Measurements from ENCODE around the gene LTO1.

Gene LTO1

DNA sequence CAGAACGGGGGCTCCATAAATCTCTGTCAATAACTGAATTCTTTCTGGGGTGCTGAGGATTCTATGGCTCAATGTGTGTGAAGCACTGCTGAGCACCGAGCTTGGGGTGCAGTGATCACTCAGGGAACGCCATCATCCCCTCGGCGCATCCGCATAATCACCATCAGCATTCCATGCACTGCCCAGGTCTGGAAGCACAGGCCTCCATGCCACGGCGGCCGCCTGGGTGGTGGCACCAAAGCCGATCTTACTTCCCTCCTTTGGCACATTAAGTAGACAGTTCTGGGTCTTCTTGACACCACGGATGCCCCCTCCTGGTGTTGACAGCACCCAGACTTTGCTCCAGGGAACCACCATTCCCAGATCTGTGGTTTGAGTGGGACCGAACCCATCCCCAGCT, 15.6 kb downstream of the LTO1 start:
- no peak overlapping the region for H3K4me3 Mint-ChIP-seq
- DNase-seq (no peak), ATAC-seq (no peak)
- no peaks in the 10 kb centered on the region for H3K27me3 Mint-ChIP-seq
- no peak overlapping the region for H3K27ac Mint-ChIP-seq
- H3K9me3 Mint-ChIP-seq: no peaks in the 10 kb centered on the region
- H3K4me1 Mint-ChIP-seq: no peaks in the 10 kb centered on the region

- no peak overlapping the region for H3K27ac Mint-ChIP-seq
- H3K27me3 Mint-ChIP-seq: no peaks in the 10 kb centered on the region
- H3K9me3 Mint-ChIP-seq: no peaks in the 10 kb centered on the region
- H3K4me1 Mint-ChIP-seq: no peaks in the 10 kb centered on the region
- H3K4me3 Mint-ChIP-seq: no peak overlapping the region
- DNase-seq (no peak), ATAC-seq (no peak)
These were observed 16.3 kb downstream of the LTO1 start for GRCh38 chr11:69658626-69659450.

DNA sequence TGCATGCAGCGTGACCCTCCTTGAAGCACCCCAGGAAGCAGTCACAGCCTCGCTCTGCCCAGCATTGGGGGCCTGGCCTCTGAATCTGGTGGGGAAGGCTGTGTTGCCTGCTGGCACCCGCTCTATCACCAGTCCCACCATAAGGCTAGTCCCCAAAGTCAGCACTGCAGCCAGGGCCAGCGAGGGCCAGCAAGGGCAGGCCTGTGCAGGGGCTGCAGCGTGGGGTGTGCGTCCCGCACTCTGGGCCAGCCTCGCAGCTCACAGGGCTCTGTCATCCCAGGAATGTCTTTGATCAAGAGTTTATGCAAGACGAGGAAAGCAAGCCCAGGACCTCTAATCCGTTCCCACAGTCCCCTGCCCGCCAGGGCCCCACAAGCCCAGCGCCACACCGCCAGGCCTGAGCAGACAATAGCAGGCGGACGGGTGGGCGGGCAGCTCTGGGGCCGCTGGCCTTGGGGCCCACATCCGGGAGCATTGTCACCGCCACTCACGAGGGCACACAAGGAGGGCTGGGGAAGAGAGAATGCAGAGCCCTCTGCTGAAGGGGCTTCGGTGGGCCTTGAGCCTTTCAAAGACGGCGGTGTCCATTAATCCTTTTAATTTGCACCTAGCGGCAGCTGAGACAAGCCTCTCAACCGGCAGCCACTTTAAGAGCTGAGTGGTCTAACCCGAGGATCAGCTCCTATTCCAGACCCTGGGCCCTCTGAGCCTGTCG, 17.1 kb downstream of the LTO1 start:
- Mint-ChIP-seq H3K9me3 (no peaks in the 10 kb centered on the region), H3K4me3 (no peak overlapping the region), H3K27me3 (no peaks in the 10 kb centered on the region), H3K27ac (peak overlapping the region in 1 of 2 donors; percentile 63), H3K4me1 (no peaks in the 10 kb centered on the region)
- ATAC-seq: no peak
- no peak for DNase-seq

- Mint-ChIP-seq H3K27me3 (no peaks in the 10 kb centered on the region), H3K27ac (no peak overlapping the region), H3K4me1 (no peaks in the 10 kb centered on the region), H3K4me3 (no peak overlapping the region), H3K9me3 (no peaks in the 10 kb centered on the region)
- no peak for DNase-seq
- no peak for ATAC-seq
These were observed 17.7 kb downstream of the LTO1 start for GRCh38 chr11:69657456-69657910.

DNA sequence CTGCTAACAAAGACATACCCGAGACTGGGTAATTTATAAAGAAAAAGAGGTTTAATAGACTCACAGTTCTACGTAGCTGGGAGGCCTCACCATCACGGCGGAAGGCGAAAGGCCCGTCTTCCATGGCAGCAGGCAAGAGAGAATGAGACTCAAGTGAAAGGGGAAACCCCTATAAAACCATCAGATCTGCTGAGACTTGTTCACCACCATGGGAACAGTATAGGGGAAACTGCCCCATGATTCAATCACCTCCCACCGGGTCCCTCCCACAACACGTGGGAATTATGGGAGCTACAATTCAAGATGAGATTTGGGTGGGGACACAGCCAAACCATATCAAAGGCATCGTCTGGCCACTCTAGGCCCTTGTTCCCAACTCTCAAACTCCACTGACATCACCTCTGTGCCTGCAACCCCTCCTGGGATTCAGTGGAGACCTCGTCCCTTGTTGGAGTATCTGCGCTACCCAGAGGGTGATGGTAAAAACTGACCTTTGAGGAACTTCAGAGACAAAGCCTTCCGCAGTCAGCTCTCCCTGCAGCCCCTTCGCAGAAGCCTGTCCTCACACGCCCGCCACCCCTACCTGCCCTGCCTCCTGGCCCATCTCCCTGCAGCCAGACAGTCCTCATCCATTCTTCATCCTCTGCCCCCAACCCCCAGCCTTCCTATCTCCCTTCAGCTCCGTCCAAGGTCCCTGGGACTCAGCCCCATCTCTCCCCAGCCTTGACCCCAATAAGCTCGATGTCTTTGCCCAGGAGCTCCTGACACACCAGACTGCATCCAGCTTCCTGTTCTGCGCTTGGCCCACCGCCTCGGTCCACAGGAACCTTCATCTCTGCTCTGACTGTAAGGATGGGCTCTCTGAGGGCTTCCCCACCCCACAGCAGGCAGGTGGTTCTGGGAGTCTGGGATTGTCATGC, 18.4 kb downstream of the LTO1 start:
- H3K9me3 Mint-ChIP-seq: no peaks in the 10 kb centered on the region
- H3K27ac Mint-ChIP-seq: peak overlapping the region; percentile 88
- no peaks in the 10 kb centered on the region for H3K4me1 Mint-ChIP-seq
- H3K27me3 Mint-ChIP-seq: no peaks in the 10 kb centered on the region
- ATAC-seq (no peak), DNase-seq (no peak)
- no peak overlapping the region for H3K4me3 Mint-ChIP-seq

DNA sequence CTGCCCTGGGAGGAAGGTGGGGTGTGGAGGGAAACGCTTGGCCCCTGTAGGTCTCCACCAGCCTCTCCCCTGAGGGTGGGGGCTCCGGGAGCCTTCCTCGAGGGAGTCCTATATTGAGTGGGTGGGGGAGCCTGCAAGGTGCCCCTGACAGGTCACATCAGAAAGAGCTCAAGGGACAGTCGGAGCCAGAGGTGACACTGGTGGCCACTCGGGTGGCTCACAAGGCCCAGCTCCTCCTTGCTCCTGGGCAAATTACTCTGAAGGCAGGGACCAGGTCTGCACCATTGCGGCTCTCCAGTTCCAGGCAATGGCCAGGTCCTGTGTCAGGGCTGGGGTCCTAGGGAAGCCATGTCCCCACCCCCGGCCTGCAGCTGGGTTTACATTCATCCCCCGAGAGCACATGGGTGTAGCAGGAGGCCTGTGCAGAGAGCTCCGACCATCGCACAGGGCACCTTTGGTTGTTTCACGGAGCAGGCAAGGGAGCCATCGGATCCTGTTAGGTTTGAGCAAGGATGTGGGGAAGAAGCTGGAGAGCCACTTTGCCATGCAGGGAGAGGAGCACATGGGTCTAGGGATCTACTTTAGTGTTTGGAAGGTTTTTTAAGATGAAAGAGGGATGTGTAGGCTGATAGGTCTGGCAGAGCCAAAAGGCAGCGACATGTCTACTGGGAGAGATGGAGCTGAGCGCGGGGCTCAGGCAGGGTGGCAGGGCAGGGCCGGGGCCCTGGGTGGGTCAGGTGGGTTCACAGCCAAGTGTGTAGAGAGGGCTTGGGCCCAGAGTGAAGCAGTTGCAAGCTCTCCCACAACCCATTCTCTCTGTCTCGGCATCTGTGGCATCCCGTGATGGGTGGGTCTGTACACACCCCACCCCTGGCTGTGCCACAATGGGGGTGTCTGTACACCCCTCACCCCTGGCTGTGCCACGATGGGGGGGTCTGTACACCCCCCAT, 19.4 kb downstream of the LTO1 start:
- ATAC-seq (peak; percentile 46), DNase-seq (no peak)
- H3K4me3 Mint-ChIP-seq: no peak overlapping the region
- H3K4me1 Mint-ChIP-seq: no peaks in the 10 kb centered on the region
- no peaks in the 10 kb centered on the region for H3K9me3 Mint-ChIP-seq
- H3K27me3 Mint-ChIP-seq: no peaks in the 10 kb centered on the region
- H3K27ac Mint-ChIP-seq: peak overlapping the region in 1 of 2 donors; percentile 81

DNA sequence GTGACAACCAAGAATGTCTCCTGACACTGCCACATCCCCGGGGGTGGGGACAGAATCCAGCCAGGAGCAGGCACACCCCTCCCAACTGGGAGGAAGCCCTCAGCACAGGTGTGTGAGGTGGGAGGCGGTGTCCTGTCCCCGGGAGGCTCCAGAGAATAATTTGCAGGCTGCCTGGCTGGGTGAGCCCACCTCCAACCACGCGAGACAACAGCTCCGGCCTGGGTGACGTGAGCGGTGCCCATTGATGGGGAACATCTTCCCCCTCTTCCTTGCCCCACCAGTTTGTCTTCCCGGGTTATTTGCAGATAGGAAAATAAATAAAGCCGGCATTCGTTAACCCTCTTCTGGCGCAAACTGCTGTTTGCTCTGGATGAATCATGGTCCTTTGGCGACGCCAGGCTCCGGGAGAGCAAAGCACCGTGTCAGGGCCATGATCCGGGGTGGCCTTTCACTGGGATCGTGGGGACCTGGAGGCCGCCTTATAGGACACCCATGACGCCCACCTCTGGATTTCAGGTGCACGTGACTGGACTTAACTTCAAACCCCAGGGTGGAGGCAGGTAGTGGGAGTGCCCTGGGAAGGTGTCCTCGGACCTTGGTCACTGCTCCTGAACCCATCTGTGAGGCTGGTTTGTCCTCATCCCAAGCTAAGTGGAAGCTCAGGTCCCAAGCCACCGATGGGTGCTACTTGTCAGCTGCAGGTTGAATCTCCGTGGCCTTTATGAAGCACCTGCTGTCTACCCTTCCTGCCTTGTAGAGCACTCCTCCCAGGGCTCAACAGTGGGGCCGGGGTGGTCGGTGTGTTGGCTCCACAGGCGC, 20.3 kb downstream of the LTO1 start:
- no peak overlapping the region for H3K27ac Mint-ChIP-seq
- no peaks in the 10 kb centered on the region for H3K4me1 Mint-ChIP-seq
- H3K27me3 Mint-ChIP-seq: no peaks in the 10 kb centered on the region
- no peaks in the 10 kb centered on the region for H3K9me3 Mint-ChIP-seq
- DNase-seq: no peak
- no peak overlapping the region for H3K4me3 Mint-ChIP-seq
- ATAC-seq: no peak

DNA sequence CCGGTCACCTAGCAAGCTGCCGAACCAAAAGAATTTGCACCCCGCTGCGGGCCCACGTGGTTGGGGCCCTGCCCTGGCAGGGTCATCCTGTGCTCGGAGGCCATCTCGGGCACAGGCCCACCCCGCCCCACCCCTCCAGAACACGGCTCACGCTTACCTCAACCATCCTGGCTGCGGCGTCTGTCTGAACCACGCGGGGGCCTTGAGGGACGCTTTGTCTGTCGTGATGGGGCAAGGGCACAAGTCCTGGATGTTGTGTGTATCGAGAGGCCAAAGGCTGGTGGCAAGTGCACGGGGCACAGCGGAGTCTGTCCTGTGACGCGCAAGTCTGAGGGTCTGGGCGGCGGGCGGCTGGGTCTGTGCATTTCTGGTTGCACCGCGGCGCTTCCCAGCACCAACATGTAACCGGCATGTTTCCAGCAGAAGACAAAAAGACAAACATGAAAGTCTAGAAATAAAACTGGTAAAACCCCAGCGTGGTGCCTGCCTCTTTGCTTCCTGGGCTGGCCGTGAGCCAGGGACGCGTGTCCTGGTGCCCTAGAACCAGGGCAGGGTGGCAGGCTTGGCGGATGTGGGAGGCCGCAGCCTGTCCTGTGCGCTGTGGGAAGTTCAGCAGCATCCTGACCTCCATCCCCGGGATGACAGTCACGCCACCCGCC, 21.0 kb downstream of the LTO1 start:
- Mint-ChIP-seq H3K27me3 (no peaks in the 10 kb centered on the region), H3K4me3 (no peak overlapping the region), H3K27ac (no peak overlapping the region), H3K4me1 (no peaks in the 10 kb centered on the region), H3K9me3 (no peaks in the 10 kb centered on the region)
- no peak for ATAC-seq
- DNase-seq: no peak

GRCh38 chr11:69653406-69653960, 21.7 kb downstream of the LTO1 start:
- no peaks in the 10 kb centered on the region for H3K9me3 Mint-ChIP-seq
- ATAC-seq: no peak
- H3K4me1 Mint-ChIP-seq: no peaks in the 10 kb centered on the region
- DNase-seq: no peak
- H3K4me3 Mint-ChIP-seq: no peak overlapping the region
- no peaks in the 10 kb centered on the region for H3K27me3 Mint-ChIP-seq
- H3K27ac Mint-ChIP-seq: no peak overlapping the region

DNA sequence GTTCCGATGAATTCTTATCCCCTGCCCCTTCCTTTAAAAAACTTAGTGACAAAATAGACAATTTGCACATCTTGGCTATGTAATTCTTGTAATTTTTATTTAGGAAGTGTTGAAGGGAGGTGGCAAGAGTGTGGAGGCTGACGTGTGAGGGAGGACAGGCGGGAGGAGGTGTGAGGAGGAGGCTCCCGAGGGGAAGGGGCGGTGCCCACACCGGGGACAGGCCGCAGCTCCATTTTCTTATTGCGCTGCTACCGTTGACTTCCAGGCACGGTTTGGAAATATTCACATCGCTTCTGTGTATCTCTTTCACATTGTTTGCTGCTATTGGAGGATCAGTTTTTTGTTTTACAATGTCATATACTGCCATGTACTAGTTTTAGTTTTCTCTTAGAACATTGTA, 22.2 kb downstream of the LTO1 start:
- no peak for ATAC-seq
- no peak for DNase-seq
- no peak overlapping the region for H3K4me3 Mint-ChIP-seq
- H3K4me1 Mint-ChIP-seq: no peaks in the 10 kb centered on the region
- H3K9me3 Mint-ChIP-seq: no peaks in the 10 kb centered on the region
- no peaks in the 10 kb centered on the region for H3K27me3 Mint-ChIP-seq
- H3K27ac Mint-ChIP-seq: no peak overlapping the region

GRCh38 chr11:69651834-69652620, 23.1 kb downstream of the LTO1 start:
- H3K27me3 Mint-ChIP-seq: no peaks in the 10 kb centered on the region

DNA sequence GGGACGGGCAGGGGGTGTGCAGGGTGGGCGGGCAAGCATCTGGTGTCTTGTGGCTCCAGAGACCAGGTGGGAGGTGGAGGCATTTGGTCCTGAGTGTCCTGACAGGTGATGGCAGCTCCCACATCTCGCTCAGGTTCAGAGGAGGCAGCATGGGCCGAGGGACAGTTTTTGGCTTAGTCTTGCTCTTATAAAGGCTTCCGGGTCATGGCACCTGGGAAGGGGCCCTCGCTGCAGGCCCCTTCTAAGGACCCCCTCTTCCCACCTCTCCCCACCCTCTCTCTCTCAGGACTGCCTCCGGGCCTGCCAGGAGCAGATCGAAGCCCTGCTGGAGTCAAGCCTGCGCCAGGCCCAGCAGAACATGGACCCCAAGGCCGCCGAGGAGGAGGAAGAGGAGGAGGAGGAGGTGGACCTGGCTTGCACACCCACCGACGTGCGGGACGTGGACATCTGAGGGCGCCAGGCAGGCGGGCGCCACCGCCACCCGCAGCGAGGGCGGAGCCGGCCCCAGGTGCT, 24.3 kb downstream of the LTO1 start:
- DNase-seq: no peak
- Mint-ChIP-seq H3K9me3 (no peaks in the 10 kb centered on the region), H3K27ac (no peak overlapping the region), H3K4me1 (no peaks in the 10 kb centered on the region), H3K27me3 (no peaks in the 10 kb centered on the region), H3K4me3 (no peak overlapping the region)
- no peak for ATAC-seq

More at GRCh38 chr11:69651834-69652620, 23.1 kb downstream of the LTO1 start:
- H3K4me1 Mint-ChIP-seq: no peaks in the 10 kb centered on the region
- ATAC-seq (no peak), DNase-seq (no peak)
- H3K9me3 Mint-ChIP-seq: no peaks in the 10 kb centered on the region
- no peak overlapping the region for H3K4me3 Mint-ChIP-seq
- H3K27ac Mint-ChIP-seq: no peak overlapping the region
